Activated effector memory CD4-positive, alpha-beta T cell treated with anti-CD3 and anti-CD28 coated beads, Interleukin-2, amount 50 U/mL, for 16 hours (primary cell): ENCODE results near the gene HYAL3.
"Not testable (repeated sequence)": the region's sequence is repeated elsewhere in the genome, so short reads cannot be mapped to it uniquely, and the experiment has no call there.

ENCODE experiments used
- DNase-seq: peaks from one replicate; pipeline ENCODE4 v3.0.0-alpha.2; 2020

The HYAL3 gene

GRCh38 chr3:50288387-50289007 is 10.7 kb downstream of the HYAL3 start:
- peak; percentile 60 for DNase-seq

- DNase-seq = peak; percentile 57
Observed at GRCh38 chr3:50287262-50287661, 11.9 kb downstream of the HYAL3 start.

- peak; percentile 60 for DNase-seq
Observed at GRCh38 chr3:50286322-50287227, 12.6 kb downstream of the HYAL3 start.

GRCh38 chr3:50284121-50284520 is 15.1 kb downstream of the HYAL3 start:
- not testable (repeated sequence) for DNase-seq

GRCh38 chr3:50279255-50280016 is 19.8 kb downstream of the HYAL3 start:
- DNase-seq = no peak

GRCh38 chr3:50278880-50279224 is 20.4 kb downstream of the HYAL3 start, which contains the start of gene LSMEM2:
LSMEM2 (plus strand) TSS chr3:50279087; CDS start chr3:50279114, 27 bp downstream.
- DNase-seq = no peak

- DNase-seq = no peak
Observed at GRCh38 chr3:50278123-50278879, 20.9 kb downstream of the HYAL3 start.

- DNase-seq = no peak
Observed at GRCh38 chr3:50276762-50277101, 22.5 kb downstream of the HYAL3 start.

- DNase-seq = peak; percentile 73
Observed at GRCh38 chr3:50275996-50276761, 23.0 kb downstream of the HYAL3 start.

GRCh38 chr3:50275141-50275995 is 23.8 kb downstream of the HYAL3 start:
- DNase-seq = no peak

- DNase-seq = peak; percentile 90
Observed at GRCh38 chr3:50274371-50275104, 24.7 kb downstream of the HYAL3 start.

- DNase-seq = no peak
Observed at GRCh38 chr3:50273689-50274065, 25.5 kb downstream of the HYAL3 start.

GRCh38 chr3:50272911-50273688 is 26.1 kb downstream of the HYAL3 start:
- peak; percentile 96 for DNase-seq

GRCh38 chr3:50272538-50272910 is 26.7 kb downstream of the HYAL3 start:
- DNase-seq = not testable (repeated sequence)

GRCh38 chr3:50271314-50271936 is 27.8 kb downstream of the HYAL3 start:
- no peak for DNase-seq

- no peak for DNase-seq
Observed at GRCh38 chr3:50270422-50271224, 28.6 kb downstream of the HYAL3 start.

- DNase-seq = no peak
Observed at GRCh38 chr3:50269977-50270413, 29.2 kb downstream of the HYAL3 start.

- DNase-seq = no peak
Observed at GRCh38 chr3:50269460-50269859, 29.7 kb downstream of the HYAL3 start.
